Neuronal stem cell (in vitro differentiated cells): ENCODE measurements around the gene DSTYK.

Experiments used
- DNase-seq: peaks from one replicate; pipeline ENCODE4 v3.0.0-alpha.2; 2013; ENCODE audit warnings: low spot score
- H2AFZ ChIP-seq: one replicate; pipeline ENCODE4 v1.6.1; 2013; ENCODE audit warnings: mild to moderate bottlenecking, low read length, inconsistent platforms
- H2AK5ac ChIP-seq: 2 replicates; pipeline ENCODE4 v1.6.1; 2013; ENCODE audit warnings: low read depth, mild to moderate bottlenecking, inconsistent platforms, low read length, moderate library complexity, mixed read lengths
- H2BK120ac ChIP-seq: 2 replicates; pipeline ENCODE4 v1.6.1; 2013; ENCODE audit warnings: low read depth, mild to moderate bottlenecking, inconsistent platforms, low read length, moderate library complexity, mixed read lengths
- H2BK12ac ChIP-seq: one replicate; pipeline ENCODE4 v1.6.1; 2013; ENCODE audit warnings: low read length, inconsistent platforms
- H2BK15ac ChIP-seq: 2 replicates; pipeline ENCODE4 v1.6.1; 2013; ENCODE audit warnings: mild to moderate bottlenecking, low read length, inconsistent platforms, mixed read lengths
- H2BK5ac ChIP-seq: one replicate; pipeline ENCODE4 v1.6.1; 2013; ENCODE audit warnings: inconsistent platforms, mild to moderate bottlenecking, low read length, moderate library complexity
- H3K14ac ChIP-seq: one replicate; pipeline ENCODE4 v1.6.1; 2013; ENCODE audit warnings: low read length, inconsistent platforms
- H3K18ac ChIP-seq: 2 replicates; pipeline ENCODE4 v1.6.1; 2013; ENCODE audit warnings: low read length, inconsistent platforms
- H3K23ac ChIP-seq: 2 replicates; pipeline ENCODE4 v1.6.1; 2013; ENCODE audit warnings: low read depth, mild to moderate bottlenecking, mixed read lengths, low read length, inconsistent platforms; ENCODE audit not compliant: poor library complexity
- H3K27ac ChIP-seq: replicated peaks from 3 replicates; pipeline ENCODE4 v1.5.1; 2013; ENCODE audit warnings: low read length, inconsistent platforms
- H3K27me3 ChIP-seq, 3 experiments: 2 replicates each; pipeline ENCODE4 v1.6.1; 2013; ENCODE audit warnings: low read length in 3 of 3, mild to moderate bottlenecking in 2 of 3, inconsistent platforms in 1 of 3, low read depth in 1 of 3, mixed read lengths in 1 of 3, moderate library complexity in 1 of 3; ENCODE audit not compliant: control insufficient read depth in 3 of 3, insufficient read depth in 3 of 3
- H3K36me3 ChIP-seq, 2 donors: replicated peaks in 1 of 2; 2 replicates each; pipeline ENCODE4 v1.6.1; 2013; ENCODE audit warnings: low read length in 2 of 2; ENCODE audit not compliant: control insufficient read depth in 2 of 2, insufficient read depth in 2 of 2
- H3K4ac ChIP-seq: 2 replicates; pipeline ENCODE4 v1.6.1; 2013; ENCODE audit warnings: inconsistent platforms, mild to moderate bottlenecking, low read length, moderate library complexity
- H3K4me1 ChIP-seq, 2 donors: 1 replicate in 1 of 2; 2 replicates in 1 of 2; pipeline ENCODE4 v1.6.1; 2013; ENCODE audit warnings: low read length in 2 of 2, low read depth in 1 of 2; ENCODE audit not compliant: control insufficient read depth in 2 of 2, insufficient read depth in 1 of 2
- H3K4me2 ChIP-seq: one replicate; pipeline ENCODE4 v1.6.1; 2013; ENCODE audit warnings: mild to moderate bottlenecking, low read length, inconsistent platforms; ENCODE audit not compliant: insufficient read depth, poor library complexity, severe bottlenecking
- H3K4me3 ChIP-seq, 2 donors: 2 replicates each; pipeline ENCODE4 v1.5.1; 2013; ENCODE audit warnings: low read length in 2 of 2, mild to moderate bottlenecking in 2 of 2, inconsistent platforms in 1 of 2, moderate library complexity in 1 of 2
- H3K79me1 ChIP-seq: one replicate; pipeline ENCODE4 v1.6.1; 2013; ENCODE audit warnings: low read depth, mild to moderate bottlenecking, inconsistent platforms, low read length, moderate library complexity
- H3K9ac ChIP-seq: one replicate; pipeline ENCODE4 v1.6.1; 2013; ENCODE audit warnings: mild to moderate bottlenecking, low read depth, low read length, inconsistent platforms; ENCODE audit not compliant: poor library complexity
- H3K9me3 ChIP-seq, 2 donors: replicated peaks in 1 of 2; 2 replicates each; pipeline versions ENCODE3 to v1.6.1; 2013; ENCODE audit warnings: low read length in 2 of 2, mild to moderate bottlenecking in 2 of 2, inconsistent platforms in 1 of 2, low read depth in 1 of 2, mixed read lengths in 1 of 2, moderate library complexity in 1 of 2; ENCODE audit not compliant: control insufficient read depth in 2 of 2, insufficient read depth in 1 of 2
- H4K8ac ChIP-seq: one replicate; pipeline ENCODE4 v1.6.1; 2013; ENCODE audit warnings: low read depth, mild to moderate bottlenecking, inconsistent platforms, low read length, moderate library complexity
- H4K91ac ChIP-seq: one replicate; pipeline ENCODE4 v1.6.1; 2013; ENCODE audit warnings: low read length, low read depth, mild to moderate bottlenecking, inconsistent platforms; ENCODE audit not compliant: poor library complexity
- WGBS, 2 donors: extraction: QIAGEN DNeasy Blood & Tissue Kit; methylation state at CpG; one replicate each; pipeline ENCODE4 v1.1.7; 2013; ENCODE audit warnings: missing lambda C conversion rate in 2 of 2, mixed read lengths in 1 of 2; ENCODE audit not compliant: insufficient read length in 2 of 2, insufficient replicate concordance in 1 of 2; ENCODE audit errors: extremely low coverage in 2 of 2; 5-methylcytosine and 5-hydroxymethylcytosine counted together

Gene DSTYK

DNA sequence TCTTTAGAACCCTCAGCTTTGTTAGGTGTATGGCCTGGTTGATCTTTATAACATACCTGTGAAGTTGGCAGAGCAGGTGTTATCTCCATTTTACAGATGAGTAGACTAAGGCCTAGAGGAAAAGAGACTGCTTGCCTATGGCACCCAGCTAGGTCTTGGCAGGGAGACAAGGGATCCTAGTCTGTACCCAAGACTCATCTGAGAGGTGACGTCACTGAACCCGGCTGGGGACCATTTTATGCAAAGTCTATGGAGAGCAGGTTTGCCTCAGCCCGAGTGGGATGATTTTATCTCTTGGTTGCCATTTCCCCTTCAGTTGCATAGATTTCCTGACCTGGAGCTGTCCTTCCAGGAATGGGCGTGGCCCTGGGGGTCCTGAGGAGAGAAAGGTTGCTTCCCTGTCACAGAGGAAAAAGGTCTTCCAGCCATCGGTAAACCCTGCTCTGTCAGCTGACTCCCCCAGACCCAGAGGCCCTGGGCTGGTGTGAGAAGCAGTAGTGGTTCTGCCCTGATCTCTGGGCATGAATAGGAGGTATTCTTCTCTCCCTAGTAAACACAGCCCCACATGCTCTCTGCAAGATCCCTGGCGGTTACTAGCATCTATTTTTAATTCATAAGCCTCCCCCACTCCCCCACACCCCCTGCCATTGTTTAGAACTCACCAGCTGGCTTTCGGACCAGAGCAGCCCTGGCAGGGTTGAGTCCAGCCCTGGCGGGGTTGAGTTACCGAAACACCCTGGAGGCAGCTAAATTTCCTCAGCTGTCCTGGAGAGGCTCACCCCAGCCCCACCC, 35.8 kb upstream of the DSTYK start:
- Histone ChIP-seq H3K9me3 (no peaks in the 10 kb centered on the region), H3K27me3 (no peaks in the 10 kb centered on the region), H3K9ac (peak overlapping the region; percentile 1), H3K4me1 (peaks cover 7% of the 10 kb centered on the region in 2 donors), H2BK120ac (no peak overlapping the region), H3K27ac (no peak overlapping the region), H2BK15ac (no peak overlapping the region), H3K36me3 (peaks cover 0 to 5% of the 10 kb centered on the region in 2 donors), H3K4ac (no peak overlapping the region), H4K91ac (no peak overlapping the region), H2BK5ac (no peak overlapping the region), H2BK12ac (no peak overlapping the region), H2AFZ (peak overlapping the region; percentile 3), H3K18ac (peak overlapping the region; percentile 27), H3K79me1 (no peaks in the 10 kb centered on the region), H2AK5ac (no peak overlapping the region), H3K4me3 (no peak overlapping the region), H3K23ac (no peak overlapping the region), H4K8ac (no peak overlapping the region), H3K14ac (no peak overlapping the region), H3K4me2 (no peak overlapping the region)
- no CpG with 5 or more reads among the region's 9 CpGs for WGBS, 2 donors
- no peak for DNase-seq

DNA sequence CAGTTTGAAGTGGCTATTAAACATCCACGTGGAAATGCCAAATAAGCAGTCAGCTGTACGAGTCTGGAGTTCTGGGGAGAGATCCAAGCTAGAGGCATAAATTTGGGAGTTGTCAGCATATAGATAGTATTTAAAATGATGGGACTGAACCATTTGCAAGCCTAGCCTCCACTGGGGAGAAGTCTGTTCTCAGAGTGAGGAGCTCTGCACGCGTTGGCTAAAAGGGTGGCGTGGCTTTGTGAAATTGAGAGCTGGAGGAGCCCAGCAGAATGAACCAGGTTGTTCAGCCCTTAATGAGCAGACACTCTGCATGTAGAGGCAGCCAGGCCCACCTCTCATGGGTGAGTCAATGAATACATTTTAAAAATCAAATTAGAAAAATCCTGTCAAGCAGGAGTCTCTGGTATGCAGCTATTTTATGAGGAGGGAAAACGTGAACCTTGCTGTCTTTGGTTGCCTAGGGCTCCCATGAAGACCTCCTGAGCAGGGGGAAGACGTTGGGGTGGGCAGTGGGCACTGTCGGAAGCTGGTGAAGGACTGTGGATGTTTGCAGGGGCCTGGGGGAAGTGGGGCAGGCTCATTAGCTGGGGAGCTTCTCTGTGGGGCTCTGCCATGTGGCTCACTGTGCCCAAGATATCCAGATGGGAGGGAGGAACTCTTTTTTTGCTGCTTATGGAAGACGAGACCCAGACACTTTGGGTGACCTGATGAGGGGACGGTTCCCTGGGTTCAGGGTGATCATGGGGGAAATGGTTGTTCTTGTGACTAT, 35.0 kb upstream of the DSTYK start:
- Histone ChIP-seq H3K9ac (no peak overlapping the region), H3K18ac (no peak overlapping the region), H3K23ac (no peak overlapping the region), H3K4me3 (no peak overlapping the region), H2BK5ac (no peak overlapping the region), H4K8ac (no peak overlapping the region), H3K4me2 (no peak overlapping the region), H2BK12ac (no peak overlapping the region), H3K4ac (no peak overlapping the region), H3K36me3 (peaks cover 0 to 8% of the 10 kb centered on the region in 2 donors), H2AK5ac (no peak overlapping the region), H3K27me3 (no peaks in the 10 kb centered on the region), H3K4me1 (peaks cover 7% of the 10 kb centered on the region in 2 donors), H2BK120ac (no peak overlapping the region), H3K27ac (no peak overlapping the region), H3K9me3 (no peaks in the 10 kb centered on the region), H3K14ac (no peak overlapping the region), H2AFZ (no peak overlapping the region), H2BK15ac (no peak overlapping the region), H3K79me1 (no peaks in the 10 kb centered on the region), H4K91ac (no peak overlapping the region)
- DNase-seq = no peak
- no CpG with 5 or more reads among the region's 10 CpGs for WGBS, 2 donors

DNA sequence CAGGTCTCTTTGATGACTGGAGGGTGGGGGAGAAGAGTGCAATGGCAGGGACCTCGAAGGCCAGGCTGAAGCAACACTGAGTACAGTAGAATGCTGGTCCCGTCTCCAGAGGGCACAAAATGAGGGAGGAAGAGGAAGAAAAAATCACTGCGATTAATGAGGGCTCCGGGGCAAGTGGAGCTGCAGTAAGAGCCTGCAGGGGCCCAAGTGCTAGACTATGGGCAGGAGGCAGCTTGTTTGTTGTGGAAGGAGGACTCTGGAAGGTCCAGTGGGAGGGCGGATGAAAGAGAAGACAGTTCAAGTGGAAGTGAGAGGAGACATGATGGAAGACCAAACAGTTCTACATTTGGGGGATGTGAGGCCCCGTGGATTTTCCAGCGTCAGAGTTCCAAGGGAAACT, 33.6 kb upstream of the DSTYK start:
- no peak overlapping the region for H3K23ac ChIP-seq
- H3K27me3 ChIP-seq = no peaks in the 10 kb centered on the region
- no peak overlapping the region for H3K14ac ChIP-seq
- H2AK5ac ChIP-seq = no peak overlapping the region
- no peak overlapping the region for H2AFZ ChIP-seq
- H3K4ac ChIP-seq = no peak overlapping the region
- H3K4me2 ChIP-seq = no peak overlapping the region
- H3K9me3 ChIP-seq = no peaks in the 10 kb centered on the region
- no CpG with 5 or more reads among the region's 7 CpGs for WGBS, 2 donors
- no peak overlapping the region for H3K4me3 ChIP-seq
- H2BK12ac ChIP-seq = no peak overlapping the region
- H3K36me3 ChIP-seq = peaks cover 0 to 11% of the 10 kb centered on the region in 2 donors
- H3K79me1 ChIP-seq = no peaks in the 10 kb centered on the region
- no peak overlapping the region for H3K27ac ChIP-seq
- peak overlapping the region; percentile 58 for H2BK5ac ChIP-seq
- no peak overlapping the region for H2BK15ac ChIP-seq
- no peak overlapping the region for H3K9ac ChIP-seq
- peaks cover 7% of the 10 kb centered on the region in 2 donors for H3K4me1 ChIP-seq
- no peak for DNase-seq
- H4K91ac ChIP-seq = no peak overlapping the region
- H4K8ac ChIP-seq = no peak overlapping the region
- no peak overlapping the region for H2BK120ac ChIP-seq
- peak overlapping the region; percentile 32 for H3K18ac ChIP-seq

DNA sequence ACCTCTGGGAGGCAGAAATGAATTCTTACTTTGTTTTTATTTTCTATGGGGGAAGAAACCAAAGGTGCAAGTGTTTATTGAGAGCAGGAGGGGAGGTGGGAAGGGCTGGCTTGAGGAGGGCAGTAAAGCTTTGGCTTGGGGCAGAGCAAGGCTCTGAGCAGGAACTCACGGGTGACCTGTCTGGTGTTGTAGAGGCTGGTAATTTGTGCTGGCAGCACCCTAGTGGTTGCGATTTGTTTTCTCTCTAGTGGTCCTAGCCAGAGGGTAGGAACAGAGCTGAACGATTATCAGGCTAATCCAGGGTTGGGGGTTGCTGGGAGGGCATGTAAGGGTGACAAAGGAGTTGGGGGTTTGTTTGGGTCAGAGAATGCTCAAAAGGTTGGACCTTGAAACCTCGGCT, 32.9 kb upstream of the DSTYK start:
- Histone ChIP-seq H3K4me1 (peaks cover 7% of the 10 kb centered on the region in 2 donors), H3K4me2 (no peak overlapping the region), H2AFZ (no peak overlapping the region), H3K27ac (no peak overlapping the region), H3K14ac (no peak overlapping the region), H2BK120ac (no peak overlapping the region), H2BK15ac (no peak overlapping the region), H2BK12ac (no peak overlapping the region), H3K36me3 (peaks cover 0 to 11% of the 10 kb centered on the region in 2 donors), H3K23ac (no peak overlapping the region), H3K27me3 (no peaks in the 10 kb centered on the region), H2BK5ac (peak overlapping the region; percentile 58), H2AK5ac (no peak overlapping the region), H3K79me1 (no peaks in the 10 kb centered on the region), H3K9ac (peak overlapping the region; percentile 12), H4K91ac (no peak overlapping the region), H3K4me3 (no peak overlapping the region), H3K4ac (no peak overlapping the region), H3K18ac (no peak overlapping the region), H3K9me3 (no peaks in the 10 kb centered on the region), H4K8ac (no peak overlapping the region)
- WGBS, 2 donors = no CpG with 5 or more reads among the region's 4 CpGs
- no peak for DNase-seq
